Mesendoderm (in vitro differentiated cells): ENCODE data around the gene SPDYE1.
"Not testable (repeated sequence)": the region's sequence is repeated elsewhere in the genome, so short reads cannot be mapped to it uniquely, and the experiment has no call there.

Experiments
- DNase-seq: peaks from one replicate; pipeline ENCODE4 v3.0.0; 2013
- H2AK5ac ChIP-seq: 2 replicates; pipeline ENCODE4 v1.6.1; 2013; ENCODE audit warnings: low read length, inconsistent platforms
- H2BK120ac ChIP-seq: 2 replicates; pipeline ENCODE4 v1.6.1; 2013; ENCODE audit warnings: low read depth, mild to moderate bottlenecking, low read length, moderate library complexity, mixed read lengths
- H2BK15ac ChIP-seq: replicated peaks from 2 replicates; pipeline ENCODE4 v1.6.1; 2013; ENCODE audit warnings: low read depth, mild to moderate bottlenecking, moderate library complexity
- H2BK5ac ChIP-seq: 2 replicates; pipeline ENCODE4 v1.6.1; 2013; ENCODE audit warnings: low read length, inconsistent platforms
- H3K18ac ChIP-seq: 2 replicates; pipeline ENCODE4 v1.6.1; 2013; ENCODE audit warnings: mild to moderate bottlenecking, low read length, mixed read lengths
- H3K23ac ChIP-seq: one replicate; pipeline ENCODE4 v1.6.1; 2013; ENCODE audit warnings: low read length
- H3K27ac ChIP-seq: 2 replicates; pipeline ENCODE4 v1.5.1; 2013; ENCODE audit warnings: low read depth, mild to moderate bottlenecking, inconsistent platforms, low read length, moderate library complexity
- H3K27me3 ChIP-seq: 2 replicates; pipeline ENCODE4 v1.6.1; 2013; ENCODE audit warnings: low read length, control low read depth, mild to moderate bottlenecking, inconsistent platforms; ENCODE audit not compliant: insufficient read depth, poor library complexity
- H3K36me3 ChIP-seq: 2 replicates; pipeline ENCODE4 v1.6.1; 2013; ENCODE audit warnings: low read length, inconsistent platforms; ENCODE audit not compliant: control insufficient read depth, insufficient read depth
- H3K4ac ChIP-seq: one replicate; pipeline ENCODE4 v1.6.1; 2013; ENCODE audit warnings: low read depth, mild to moderate bottlenecking, low read length, moderate library complexity
- H3K4me1 ChIP-seq: 2 replicates; pipeline ENCODE4 v1.6.1; 2013; ENCODE audit warnings: low read depth, low read length, inconsistent platforms; ENCODE audit not compliant: control insufficient read depth
- H3K4me2 ChIP-seq: 2 replicates; pipeline ENCODE4 v1.6.1; 2013; ENCODE audit warnings: low read length
- H3K4me3 ChIP-seq: 2 replicates; pipeline ENCODE4 v1.5.1; 2013; ENCODE audit warnings: mild to moderate bottlenecking, low read length
- H3K56ac ChIP-seq: one replicate; pipeline ENCODE4 v1.6.1; 2013; ENCODE audit warnings: low read length
- H3K79me1 ChIP-seq: 2 replicates; pipeline ENCODE4 v1.6.1; 2013; ENCODE audit warnings: low read length, inconsistent platforms
- H3K79me2 ChIP-seq: 2 replicates; pipeline ENCODE4 v1.6.1; 2013; ENCODE audit warnings: mild to moderate bottlenecking, low read length; ENCODE audit not compliant: control insufficient read depth, insufficient read depth
- H3K9ac ChIP-seq: 2 replicates; pipeline ENCODE4 v1.6.1; 2013; ENCODE audit warnings: low read length, inconsistent platforms
- H4K5ac ChIP-seq: one replicate; pipeline ENCODE4 v1.6.1; 2013; ENCODE audit warnings: low read length
- H4K8ac ChIP-seq: one replicate; pipeline ENCODE4 v1.6.1; 2013; ENCODE audit warnings: low read depth, mild to moderate bottlenecking, control low read depth, low read length, moderate library complexity
- WGBS: extraction: QIAGEN DNeasy Blood & Tissue Kit; methylation state at CpG from one replicate; pipeline ENCODE4 v1.1.7; 2013; ENCODE audit warnings: low lambda C conversion rate, missing lambda C conversion rate; ENCODE audit not compliant: insufficient coverage; ENCODE audit errors: extremely low coverage; 5-methylcytosine and 5-hydroxymethylcytosine counted together

The SPDYE1 gene

DNA sequence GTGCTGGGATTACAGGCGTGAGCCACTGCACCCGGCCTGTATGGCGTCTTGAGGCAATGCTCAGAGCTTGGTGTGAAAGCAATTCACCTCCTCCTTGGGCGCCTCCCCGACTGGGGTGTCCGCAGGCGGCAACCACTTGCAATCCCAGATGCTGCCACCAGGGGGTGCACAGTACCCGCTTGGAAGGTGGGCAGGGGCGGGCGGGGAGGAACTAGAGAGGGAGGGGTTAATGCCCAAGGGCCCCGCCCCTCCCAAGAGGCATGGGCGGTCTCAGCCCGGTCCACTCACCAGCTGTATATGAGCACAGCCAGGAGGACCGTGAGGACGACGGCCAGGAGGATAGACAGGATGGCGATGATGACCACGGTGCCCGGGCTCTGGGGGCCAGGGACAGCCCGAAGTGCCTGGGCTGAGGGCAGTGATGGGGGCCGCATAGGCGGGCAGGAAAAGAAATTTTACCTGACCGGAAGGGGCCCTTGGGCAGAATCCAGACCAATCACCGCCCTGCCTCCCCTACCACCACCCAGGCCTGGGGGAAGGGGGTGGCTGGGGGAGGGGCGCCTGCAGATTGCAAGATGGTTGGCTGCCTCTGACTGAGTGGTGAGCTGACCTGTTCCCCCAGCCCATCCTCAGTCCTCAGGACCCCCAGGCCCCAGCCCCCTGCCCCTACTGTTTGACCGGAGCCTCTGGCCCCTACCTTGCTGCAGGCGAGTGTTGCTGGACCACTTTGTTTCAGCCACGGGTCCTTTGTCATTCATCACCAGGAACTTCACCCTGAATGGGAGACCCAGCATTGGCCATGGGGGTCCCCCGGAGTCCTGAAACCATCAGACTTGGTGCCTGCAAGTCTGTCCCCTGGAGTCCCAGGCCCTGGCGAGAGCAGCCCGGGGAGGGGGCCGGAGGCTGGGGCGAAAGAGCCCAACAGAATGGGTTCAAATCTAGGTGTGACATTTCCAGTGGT is 11.5 kb upstream of the SPDYE1 start:
- not testable (repeated sequence) for H3K27ac ChIP-seq, H3K27me3 ChIP-seq, H3K4me3 ChIP-seq, H4K8ac ChIP-seq, H2BK5ac ChIP-seq, H3K79me1 ChIP-seq, H3K23ac ChIP-seq, H3K18ac ChIP-seq, H3K4me2 ChIP-seq, H3K79me2 ChIP-seq, H2AK5ac ChIP-seq, H2BK15ac ChIP-seq, H4K5ac ChIP-seq, H2BK120ac ChIP-seq, H3K36me3 ChIP-seq, H3K4me1 ChIP-seq
- peak overlapping the region; percentile 81 for H3K56ac ChIP-seq
- DNase-seq = peak; percentile 83
- H3K4ac ChIP-seq = peak overlapping the region; percentile 89
- WGBS = no CpG with 5 or more reads among the region's 33 CpGs
- peak overlapping the region; percentile 57 for H3K9ac ChIP-seq

DNA sequence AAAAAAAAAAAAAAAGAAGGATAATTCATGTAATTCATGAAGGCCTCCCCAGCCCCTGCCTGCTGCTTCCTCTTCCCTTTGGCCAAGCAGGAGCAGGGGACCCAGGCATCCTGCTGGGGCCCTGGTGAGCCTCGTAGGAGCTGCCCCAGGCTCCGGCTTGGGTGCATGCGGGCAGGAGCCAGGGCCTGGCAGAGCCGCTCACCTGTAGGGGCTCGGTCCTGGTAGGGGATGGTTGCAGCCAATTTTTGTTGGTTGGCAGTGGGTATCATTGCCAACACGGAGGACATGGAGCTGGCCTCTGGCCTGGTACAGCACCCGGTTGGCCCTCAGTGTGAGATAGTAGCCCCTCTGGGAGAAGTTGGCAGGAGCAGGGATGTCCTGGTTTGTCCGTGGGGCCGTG is 10.2 kb upstream of the SPDYE1 start:
- not testable (repeated sequence) for H2BK120ac ChIP-seq, H3K23ac ChIP-seq, H3K18ac ChIP-seq, H3K4me1 ChIP-seq, H3K79me1 ChIP-seq, H4K5ac ChIP-seq, DNase-seq, H2BK15ac ChIP-seq, H3K36me3 ChIP-seq, H3K4ac ChIP-seq, H2AK5ac ChIP-seq, H4K8ac ChIP-seq, H3K4me2 ChIP-seq, H2BK5ac ChIP-seq, H3K27me3 ChIP-seq, H3K4me3 ChIP-seq, H3K27ac ChIP-seq, H3K79me2 ChIP-seq, H3K56ac ChIP-seq, H3K9ac ChIP-seq
- WGBS = no CpG with 5 or more reads among the region's 9 CpGs

DNA sequence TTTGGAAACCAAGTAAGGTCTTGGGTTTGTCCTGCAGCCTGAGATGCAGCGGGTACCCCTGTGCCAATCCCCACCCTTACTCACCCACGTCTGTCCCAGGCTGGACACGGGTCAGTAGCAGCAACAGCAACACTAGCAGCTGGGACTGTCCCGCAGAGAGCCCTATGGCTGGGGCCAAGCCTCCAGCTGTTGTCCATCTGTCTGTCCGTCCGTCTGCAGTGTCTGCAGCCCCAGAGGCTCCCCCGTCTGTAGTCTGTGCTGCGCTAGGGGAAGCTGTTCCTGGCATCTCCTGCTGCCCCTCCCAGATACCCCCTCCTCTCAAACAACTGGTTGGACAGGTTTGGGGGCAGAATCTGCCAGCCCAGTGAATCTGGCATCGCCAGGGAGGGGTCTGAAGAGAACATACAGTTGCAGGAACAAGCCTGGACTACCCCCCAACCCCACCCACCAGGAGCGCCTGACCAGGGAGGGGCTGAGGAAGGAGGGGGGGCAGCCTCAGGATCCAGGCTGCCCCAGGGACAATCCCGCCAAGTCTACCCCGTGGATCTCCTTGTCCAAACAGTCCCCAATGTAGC is 7.6 kb upstream of the SPDYE1 start:
- not testable (repeated sequence) for H3K27ac ChIP-seq, H4K5ac ChIP-seq, H3K23ac ChIP-seq, H2BK15ac ChIP-seq, H3K4me2 ChIP-seq, H3K4me1 ChIP-seq, H3K4ac ChIP-seq, DNase-seq, H3K79me2 ChIP-seq, H2BK120ac ChIP-seq, H2AK5ac ChIP-seq, H3K18ac ChIP-seq, H3K27me3 ChIP-seq, H3K9ac ChIP-seq, H3K36me3 ChIP-seq, H2BK5ac ChIP-seq, H3K79me1 ChIP-seq, H4K8ac ChIP-seq, H3K4me3 ChIP-seq, H3K56ac ChIP-seq
- no CpG with 5 or more reads among the region's 12 CpGs for WGBS

DNA sequence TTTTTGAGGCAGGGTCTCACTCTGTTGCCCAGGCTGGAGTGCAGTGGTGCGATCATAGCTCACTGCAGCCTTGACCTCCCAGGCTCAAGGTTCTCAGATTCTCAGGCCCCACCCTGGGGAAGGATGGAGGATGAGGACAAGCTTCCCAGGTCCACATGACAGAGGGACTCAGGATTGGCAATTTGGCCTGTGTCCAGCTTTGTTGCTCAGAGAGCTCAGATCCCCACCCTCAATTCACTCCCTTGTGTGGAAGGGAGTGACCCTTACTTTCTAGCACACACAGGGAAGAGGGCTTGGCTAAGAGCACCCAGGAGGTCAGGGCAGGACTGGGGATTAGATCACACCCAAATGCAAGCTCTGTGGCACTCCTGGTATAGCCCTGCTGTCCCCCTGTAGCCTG is 6.9 kb upstream of the SPDYE1 start:
- not testable (repeated sequence) for H3K56ac ChIP-seq, H3K27me3 ChIP-seq, DNase-seq, H3K4ac ChIP-seq, H2AK5ac ChIP-seq, H3K4me1 ChIP-seq, H3K23ac ChIP-seq, H3K36me3 ChIP-seq, H3K9ac ChIP-seq, H3K18ac ChIP-seq, H2BK120ac ChIP-seq, H3K4me3 ChIP-seq, H3K27ac ChIP-seq, H2BK5ac ChIP-seq, H3K79me2 ChIP-seq, H3K4me2 ChIP-seq, H3K79me1 ChIP-seq, H4K5ac ChIP-seq, H2BK15ac ChIP-seq, H4K8ac ChIP-seq
- WGBS = no CpG with 5 or more reads among the region's 1 CpG

DNA sequence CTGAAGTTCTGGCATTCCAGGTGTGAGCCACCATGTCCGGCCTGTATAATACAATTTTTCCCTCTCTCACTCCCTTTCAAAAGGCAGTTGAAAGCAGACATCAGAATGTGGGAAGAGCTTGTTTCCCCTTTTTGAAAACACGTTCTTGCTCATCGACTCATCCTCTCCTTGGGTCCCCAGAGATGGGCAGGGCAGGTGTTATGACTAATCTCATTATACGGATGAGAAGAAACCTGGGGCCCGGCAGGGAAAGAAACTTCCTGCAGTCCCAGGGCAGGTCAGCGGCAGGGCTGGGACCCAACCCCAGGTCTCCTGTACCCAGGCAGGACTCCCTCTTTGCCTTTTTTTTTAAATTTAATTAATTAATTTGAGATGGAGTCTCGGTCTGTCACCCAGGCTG is 4.8 kb upstream of the SPDYE1 start:
- WGBS = no CpG with 5 or more reads among the region's 7 CpGs
- not testable (repeated sequence) for H3K4me1 ChIP-seq, H3K18ac ChIP-seq, H3K23ac ChIP-seq, H3K27ac ChIP-seq, H3K27me3 ChIP-seq, H4K5ac ChIP-seq, H3K9ac ChIP-seq, H3K4me3 ChIP-seq, H2BK15ac ChIP-seq, H4K8ac ChIP-seq, H2AK5ac ChIP-seq, H2BK120ac ChIP-seq, H3K79me2 ChIP-seq, H3K4ac ChIP-seq, H3K79me1 ChIP-seq, H3K36me3 ChIP-seq, H3K4me2 ChIP-seq, H2BK5ac ChIP-seq, H3K56ac ChIP-seq
- DNase-seq = peak; percentile 9
